ENCODE results near the gene AHRR. TPM values are rescaled to one million over a fixed set of nuclear protein-coding genes. Genes with fewer than 3 reads are reported as not detected.

The AHRR gene
- total and polyA plus RNA-seq, 2 of the 4 experiments (the other 2 are of a cell fraction), result 15.6 to 37.1 TPM

DNA sequence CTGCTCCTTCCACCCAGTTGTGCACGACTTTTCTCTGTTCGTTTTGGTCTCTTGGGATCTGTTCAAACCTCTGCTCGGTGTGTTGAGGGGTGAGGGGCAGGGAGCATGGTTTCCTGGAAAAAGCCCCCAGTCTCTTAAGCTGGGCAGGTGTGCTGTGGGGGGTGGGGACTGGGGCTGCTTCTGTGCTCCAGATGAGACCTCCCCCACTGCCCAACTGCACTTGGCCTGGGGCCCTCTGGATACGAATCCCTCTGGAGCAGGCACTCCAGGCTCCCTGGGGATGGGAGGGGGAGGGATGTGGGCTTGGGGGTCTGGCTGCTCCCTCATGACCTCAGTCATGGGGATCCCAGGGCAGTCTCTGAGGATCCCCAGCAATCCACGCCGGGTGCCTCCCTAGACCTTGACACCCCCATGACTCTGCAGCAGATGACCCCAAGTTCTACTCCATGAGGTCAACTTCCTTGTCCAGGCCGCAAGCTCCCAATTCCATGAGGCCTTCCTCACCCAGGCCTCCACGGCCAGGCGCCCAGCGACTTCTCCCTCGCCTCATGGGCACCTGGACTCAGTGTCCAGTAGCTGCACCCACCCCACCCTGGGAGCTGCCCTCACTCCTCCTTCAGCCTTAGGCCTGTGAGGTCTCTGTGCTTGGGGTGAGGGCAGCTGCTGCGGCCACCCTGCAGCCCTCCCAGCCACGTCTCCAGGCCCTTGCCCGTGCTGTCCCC is 5.9 kb upstream of the AHRR start:
- Histone ChIP-seq H3K4ac (ENCODE audit: low read depth, low read length) (no peak overlapping the region), H3K36me3 (ENCODE audit: control insufficient read depth, insufficient read depth, low read length) (peaks cover 34% of the 10 kb centered on the region), H3K27me3 (ENCODE audit: control insufficient read depth, insufficient read depth, low read length) (no peaks in the 10 kb centered on the region), H4K91ac (ENCODE audit: insufficient read depth, low read depth, low read length) (no peak overlapping the region), H2AK9ac (replicated peaks; ENCODE audit: low read depth, low read length, poor library complexity) (no peak overlapping the region), H3K79me1 (ENCODE audit: low read depth in 1 of 2, low read length in 2 of 2) (peaks cover 7 to 66% of the 10 kb centered on the region in 2 experiments), H3K9ac (ENCODE audit: low read depth, low read length) (no peak overlapping the region), H3K4me2 (ENCODE audit: low read depth, low read length) (no peak overlapping the region), H3K9me1 (ENCODE audit: insufficient read depth, low read length) (peaks cover 7% of the 10 kb centered on the region; the same call in 1 of the 2 replicates), H2AFZ (replicated peaks; ENCODE audit: low read length, poor library complexity) (no peak overlapping the region), H4K5ac (ENCODE audit: low read depth, low read length) (no peak overlapping the region), H2AK5ac (ENCODE audit: low read depth, low read length) (no peak overlapping the region), H3K23ac (ENCODE audit: low read depth, low read length) (no peak overlapping the region), H4K8ac (ENCODE audit: low read depth in 2 of 2, low read length in 2 of 2) (no peak overlapping the region), H2BK5ac (ENCODE audit: low read depth, low read length, poor library complexity, severe bottlenecking) (no peak overlapping the region), H3K27ac (ENCODE audit: insufficient read depth, low read length) (no peak overlapping the region), H3K56ac (ENCODE audit: extremely low read depth, insufficient read depth, low read length) (no peak overlapping the region), H3K18ac (ENCODE audit: low read depth, low read length) (no peak overlapping the region), H2BK15ac (ENCODE audit: low read depth, low read length) (no peak overlapping the region), H2BK120ac (ENCODE audit: low read depth, low read length) (no peak overlapping the region), H4K20me1 (ENCODE audit: insufficient read depth, low read length) (peaks cover 51% of the 10 kb centered on the region), H3K14ac (replicated peaks; ENCODE audit: low read depth, low read length) (no peak overlapping the region), H3K9me3 (ENCODE audit: control insufficient read depth, insufficient read depth, low read length) (no peaks in the 10 kb centered on the region), H2BK20ac (ENCODE audit: low read depth, low read length) (no peak overlapping the region), H3K4me1 (ENCODE audit: control insufficient read depth, insufficient read depth, low read length) (peaks cover 12% of the 10 kb centered on the region), H3K4me3 (ENCODE audit: insufficient read depth, low read depth, low read length) (no peak overlapping the region)
- TF ChIP-seq FOS (IDR thresholded peaks at IDR 0.05; ENCODE audit: low read depth, low read length) (no peak), RAD21 (IDR thresholded peaks at IDR 0.05; ENCODE audit: low read length) (no peak), CHD1 (IDR thresholded peaks at IDR 0.05; ENCODE audit: low read depth, low read length) (no peak), RCOR1 (IDR thresholded peaks at IDR 0.05; ENCODE audit: insufficient replicate concordance, low read length) (no peak), BHLHE40 (IDR thresholded peaks at IDR 0.05; ENCODE audit: low read depth, low read length) (no peak), POLR2A (IDR thresholded peaks at IDR 0.05; ENCODE audit: low read depth, low read length) (no peak), CEBPB (IDR thresholded peaks at IDR 0.05; ENCODE audit: low read depth, low read length) (no peak)
- TF ChIP-seq, protein P1, sequence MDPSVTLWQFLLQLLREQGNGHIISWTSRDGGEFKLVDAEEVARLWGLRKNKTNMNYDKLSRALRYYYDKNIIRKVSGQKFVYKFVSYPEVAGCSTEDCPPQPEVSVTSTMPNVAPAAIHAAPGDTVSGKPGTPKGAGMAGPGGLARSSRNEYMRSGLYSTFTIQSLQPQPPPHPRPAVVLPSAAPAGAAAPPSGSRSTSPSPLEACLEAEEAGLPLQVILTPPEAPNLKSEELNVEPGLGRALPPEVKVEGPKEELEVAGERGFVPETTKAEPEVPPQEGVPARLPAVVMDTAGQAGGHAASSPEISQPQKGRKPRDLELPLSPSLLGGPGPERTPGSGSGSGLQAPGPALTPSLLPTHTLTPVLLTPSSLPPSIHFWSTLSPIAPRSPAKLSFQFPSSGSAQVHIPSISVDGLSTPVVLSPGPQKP (IDR thresholded peaks at IDR 0.05; ENCODE audit: borderline replicate concordance, low read depth, low read length), result no peak
- ATAC-seq (ENCODE audit: low read depth) (no peak), DNase-seq (no peak)
- BruUV-seq (replicated peaks), result no TSS peak
- CTCF ChIA-PET, result no interaction called here
- dilution Hi-C loops (cut with HindIII; ENCODE audit: low sequenced_read_pairs, unreplicated experiment) (no loop called here), intact Hi-C loops (cut with micrococcal nuclease) (loop anchor here (10.0 kb wide), 2 partner anchors 299 to 589 kb away; partner anchors contain the start of gene CEP72), in situ Hi-C loops (cut with MboI; ENCODE audit: low sequenced_read_pairs) (no loop called here)
- POLR2A ChIA-PET (ENCODE audit: unreplicated experiment), result no interaction called here
- 100% methylated on average over 3 of the region's 14 CpGs; no CpG with 5 or more reads in 1 of the 2 experiments for WGBS, 2 experiments (ENCODE audit: extremely low coverage in 2 of 2, insufficient read length in 1 of 2)
